NT2/D1 (cell line): ENCODE measurements around the gene YBX2.

Source experiments
- DNase-seq: peaks from one replicate; pipeline ENCODE4 v3.0.0-alpha.2; 2011; ENCODE audit warnings: low read depth, low spot score
- H3K27me3 ChIP-seq: 2 replicates; pipeline ENCODE4 v1.6.0; 2011; ENCODE audit warnings: mild to moderate bottlenecking; ENCODE audit not compliant: insufficient read length, insufficient read depth
- H3K36me3 ChIP-seq: 2 replicates; pipeline ENCODE4 v1.6.1; 2011; ENCODE audit warnings: mild to moderate bottlenecking, low read length, mixed read lengths; ENCODE audit not compliant: insufficient read depth, insufficient read length
- H3K4me1 ChIP-seq: 2 replicates; pipeline ENCODE4 v1.5.1; 2011; ENCODE audit not compliant: insufficient read depth, insufficient read length
- H3K4me3 ChIP-seq: 2 replicates; pipeline ENCODE4 v1.5.1; 2011; ENCODE audit warnings: low read depth; ENCODE audit not compliant: insufficient read length
- H3K9ac ChIP-seq: 2 replicates; pipeline ENCODE4 v1.6.0; 2011; ENCODE audit warnings: low read depth; ENCODE audit not compliant: insufficient read length
- H3K9me3 ChIP-seq: 2 replicates; pipeline ENCODE4 v1.5.1; 2011; ENCODE audit warnings: mild to moderate bottlenecking, low read length; ENCODE audit not compliant: insufficient read depth
- SUZ12 ChIP-seq: IDR thresholded peaks from 2 replicates; pipeline ENCODE4 v1.6.1; 2011; ENCODE audit not compliant: insufficient read length, insufficient read depth; ENCODE audit errors: extremely low read depth
- YY1 ChIP-seq: IDR thresholded peaks from 2 replicates; pipeline ENCODE4 v1.6.1; 2011; ENCODE audit not compliant: insufficient read length, insufficient read depth
- ZNF274 ChIP-seq: IDR thresholded peaks from 2 replicates; pipeline ENCODE4 v1.6.1; 2011; ENCODE audit warnings: mild to moderate bottlenecking, low read depth, low read length

YBX2 gene

GRCh38 chr17:7322520-7323194 is 28.2 kb upstream of the YBX2 start:
- no peak for DNase-seq
- no peak overlapping the region for H3K4me3 ChIP-seq
- H3K4me1 ChIP-seq: no peaks in the 10 kb centered on the region
- H3K27me3 ChIP-seq: no peaks in the 10 kb centered on the region
- peaks cover 88% of the 10 kb centered on the region for H3K36me3 ChIP-seq
- no peak for TF ChIP-seq SUZ12
- no peak for TF ChIP-seq YY1
- no peak overlapping the region for H3K9ac ChIP-seq
- H3K9me3 ChIP-seq: no peaks in the 10 kb centered on the region

- H3K4me1 ChIP-seq: no peaks in the 10 kb centered on the region
- TF ChIP-seq YY1: no peak
- no peak for TF ChIP-seq ZNF274
- TF ChIP-seq SUZ12: no peak
- no peaks in the 10 kb centered on the region for H3K27me3 ChIP-seq
- H3K9me3 ChIP-seq: no peaks in the 10 kb centered on the region
- no peak for DNase-seq
- peaks cover 85% of the 10 kb centered on the region for H3K36me3 ChIP-seq
- no peak overlapping the region for H3K9ac ChIP-seq
- H3K4me3 ChIP-seq: no peak overlapping the region
These were observed 27.0 kb upstream of the YBX2 start for GRCh38 chr17:7321466-7321865.

- Histone ChIP-seq H3K4me1 (peaks cover under 1% of the 10 kb centered on the region), H3K27me3 (no peaks in the 10 kb centered on the region), H3K9me3 (no peaks in the 10 kb centered on the region), H3K36me3 (peaks cover 71% of the 10 kb centered on the region), H3K4me3 (no peak overlapping the region), H3K9ac (no peak overlapping the region)
- no peak for DNase-seq
- TF ChIP-seq ZNF274: no peak
- no peak for TF ChIP-seq SUZ12
- TF ChIP-seq YY1: no peak
These were observed 23.9 kb upstream of the YBX2 start for GRCh38 chr17:7318121-7318860.

GRCh38 chr17:7317161-7317803 is 22.8 kb upstream of the YBX2 start:
- Histone ChIP-seq H3K9me3 (no peaks in the 10 kb centered on the region), H3K4me3 (no peak overlapping the region), H3K9ac (no peak overlapping the region), H3K36me3 (peaks cover 71% of the 10 kb centered on the region), H3K27me3 (no peaks in the 10 kb centered on the region), H3K4me1 (peaks cover 6% of the 10 kb centered on the region)
- no peak for TF ChIP-seq SUZ12
- no peak for TF ChIP-seq YY1
- no peak for TF ChIP-seq ZNF274
- DNase-seq: no peak

GRCh38 chr17:7315570-7316235 is 21.3 kb upstream of the YBX2 start:
- peak overlapping the region; percentile 66 for H3K4me3 ChIP-seq
- peak overlapping the region; percentile 87 for H3K9ac ChIP-seq
- no peak for TF ChIP-seq YY1
- TF ChIP-seq SUZ12: no peak
- no peak for TF ChIP-seq ZNF274
- H3K27me3 ChIP-seq: no peaks in the 10 kb centered on the region
- peaks cover 68% of the 10 kb centered on the region for H3K36me3 ChIP-seq
- no peak for DNase-seq
- peaks cover 6% of the 10 kb centered on the region for H3K4me1 ChIP-seq
- H3K9me3 ChIP-seq: no peaks in the 10 kb centered on the region

- peak; percentile 77 for DNase-seq
- H3K27me3 ChIP-seq: no peaks in the 10 kb centered on the region
- H3K9ac ChIP-seq: peak within 1 kb of the TSS; percentile 87
- no peak for TF ChIP-seq ZNF274
- peak within 1 kb of the TSS; percentile 66 for H3K4me3 ChIP-seq
- H3K9me3 ChIP-seq: no peaks in the 10 kb centered on the region
- peaks cover 71% of the 10 kb centered on the region for H3K36me3 ChIP-seq
- peaks cover 6% of the 10 kb centered on the region for H3K4me1 ChIP-seq
These were observed 20.5 kb upstream of the YBX2 start, which contains the start of gene GPS2 for GRCh38 chr17:7314719-7315569. Gene GPS2 (minus strand): TSS chr17:7315360. CDS start chr17:7315052, 308 bp downstream.
